CD14-positive monocyte (primary cell): ENCODE results near the gene DIAPH2. TPM values are rescaled to one million over a fixed set of nuclear protein-coding genes. Genes with fewer than 3 reads are reported as not detected.
"Not testable (repeated sequence)": the region's sequence is repeated elsewhere in the genome, so short reads cannot be mapped to it uniquely, and the experiment has no call there.

Source experiments
- DNase-seq, 3 donors: peaks; one replicate each; pipeline ENCODE4 v3.0.0-alpha.2; 2011 to 2022
- H2AFZ ChIP-seq: 2 replicates; pipeline ENCODE4 v1.6.0; 2012; ENCODE audit warnings: mild to moderate bottlenecking, low read depth, low read length, inconsistent platforms; ENCODE audit not compliant: insufficient read depth, poor library complexity, severe bottlenecking
- H3K27ac ChIP-seq, 2 donors: 1 replicate in 1 of 2; 2 replicates in 1 of 2; pipeline ENCODE4 v1.5.1; 2012 to 2013; ENCODE audit warnings: low read length in 2 of 2, control low read depth in 1 of 2, inconsistent platforms in 1 of 2, low read depth in 1 of 2, mild to moderate bottlenecking in 1 of 2
- H3K27me3 ChIP-seq, 2 donors: one replicate each; pipeline versions ENCODE4 v1.6.0 to v1.6.1; 2011 to 2013; ENCODE audit warnings: low read length in 2 of 2; ENCODE audit not compliant: control insufficient read depth in 2 of 2, insufficient read depth in 2 of 2
- H3K36me3 ChIP-seq, 2 donors: replicated peaks in 1 of 2; 1 replicate in 1 of 2; 2 replicates in 1 of 2; pipeline versions ENCODE4 v1.5.1 to v1.6.1; 2012 to 2013; ENCODE audit warnings: low read length in 2 of 2, control low read depth in 1 of 2, inconsistent platforms in 1 of 2, mild to moderate bottlenecking in 1 of 2; ENCODE audit not compliant: insufficient read depth in 2 of 2, control insufficient read depth in 1 of 2
- H3K4me1 ChIP-seq, 2 donors: 1 replicate in 1 of 2; 2 replicates in 1 of 2; pipeline versions ENCODE4 v1.5.1 to v1.6.1; 2012 to 2013; ENCODE audit warnings: low read length in 2 of 2, control low read depth in 1 of 2, inconsistent platforms in 1 of 2, mild to moderate bottlenecking in 1 of 2, moderate library complexity in 1 of 2; ENCODE audit not compliant: insufficient read depth in 2 of 2, control insufficient read depth in 1 of 2
- H3K4me2 ChIP-seq: replicated peaks from 2 replicates; pipeline ENCODE3; 2012; ENCODE audit warnings: low read length, moderate library complexity, mild to moderate bottlenecking; ENCODE audit not compliant: poor library complexity, severe bottlenecking; ENCODE audit errors: extremely low read depth
- H3K4me3 ChIP-seq, 3 experiments: fragments of 200-600 bp in 1 of 3; sonication (generic) in 1 of 3; replicated peaks in 1 of 3; 1 replicate in 2 of 3; 2 replicates in 1 of 3; pipeline ENCODE4 v1.5.1; 2011 to 2013; ENCODE audit warnings: low read length in 3 of 3, mild to moderate bottlenecking in 3 of 3, control low read depth in 2 of 3, low read depth in 2 of 3, inconsistent platforms in 1 of 3, moderate library complexity in 1 of 3
- H3K79me2 ChIP-seq: 2 replicates; pipeline ENCODE4 v1.6.0; 2012; ENCODE audit warnings: mild to moderate bottlenecking, control low read depth, inconsistent platforms, low read length, moderate library complexity; ENCODE audit not compliant: insufficient read depth
- H3K9ac ChIP-seq: 2 replicates; pipeline ENCODE4 v1.6.0; 2017; ENCODE audit warnings: low read length, mild to moderate bottlenecking; ENCODE audit not compliant: insufficient read depth, poor library complexity, severe bottlenecking
- H3K9me3 ChIP-seq, 2 donors: replicated peaks in 1 of 2; 1 replicate in 1 of 2; 2 replicates in 1 of 2; pipeline versions ENCODE4 v1.5.1 to v1.6.1; 2012 to 2013; ENCODE audit warnings: low read length in 2 of 2, control low read depth in 1 of 2; ENCODE audit not compliant: control insufficient read depth in 1 of 2, insufficient read depth in 1 of 2
- H4K20me1 ChIP-seq: 2 replicates; pipeline ENCODE4 v1.6.0; 2012; ENCODE audit warnings: mild to moderate bottlenecking, low read length, control low read depth, moderate library complexity; ENCODE audit not compliant: insufficient read depth
- H3K27ac Mint-ChIP-seq, 7 donors: one replicate each; pipeline ENCODE4 v1.8.0; 2020; ENCODE audit warnings: mild to moderate bottlenecking in 7 of 7, mixed read lengths in 7 of 7, moderate library complexity in 6 of 7, inconsistent platforms in 2 of 7
- H3K27me3 Mint-ChIP-seq, 3 donors: one replicate each; pipeline ENCODE4 v1.8.0; 2021 to 2022; ENCODE audit warnings: low read depth in 3 of 3, mild to moderate bottlenecking in 3 of 3, mixed read lengths in 3 of 3, moderate library complexity in 3 of 3, inconsistent platforms in 1 of 3
- H3K36me3 Mint-ChIP-seq, 2 donors: one replicate each; pipeline ENCODE4 v1.8.0; 2020; ENCODE audit warnings: mixed read lengths in 2 of 2, inconsistent platforms in 1 of 2, mild to moderate bottlenecking in 1 of 2
- H3K4me1 Mint-ChIP-seq: one replicate; pipeline ENCODE4 v1.8.0; 2020; ENCODE audit warnings: mild to moderate bottlenecking, mixed read lengths
- H3K4me3 Mint-ChIP-seq, 2 donors: one replicate each; pipeline ENCODE4 v1.8.0; 2020; ENCODE audit warnings: mild to moderate bottlenecking in 2 of 2, mixed read lengths in 2 of 2, moderate library complexity in 1 of 2
- H3K9me3 Mint-ChIP-seq, 7 donors: one replicate each; pipeline ENCODE4 v1.8.0; 2020 to 2022; ENCODE audit warnings: mixed read lengths in 7 of 7, mild to moderate bottlenecking in 6 of 7, moderate library complexity in 6 of 7, inconsistent platforms in 2 of 7
- WGBS: methylation state at CpG from one replicate; pipeline ENCODE4 v1.1.5; 2013; ENCODE audit warnings: missing lambda C conversion rate; ENCODE audit not compliant: insufficient coverage; 5-methylcytosine and 5-hydroxymethylcytosine counted together
- intact Hi-C, 2 donors: fragments of 100-400 bp; cut with micrococcal nuclease; formaldehyde crosslinking; loops; one replicate each; pipeline versions ENCODE4 v1.15.0 to v1.15.1; 2023
- polyA plus RNA-seq, 3 donors: library from polyadenylated mRNA; depleted of rRNA in 1 of 3; unstranded in 2 of 3; stranded (reverse) in 1 of 3; fragments of 300-500 nt in 2 of 3; fragments of >200 nt in 1 of 3; fragmentation: Illumina TruSeq in 2 of 3; gene quantifications; 1 replicate in 2 of 3; 2 replicates in 1 of 3; pipeline ENCODE4 v1.2.3, GENCODE V29; 2012 to 2021
- TF ChIP-seq, protein P1 (sequence below): fragments of 200-600 bp; IDR thresholded peaks from one replicate; pipeline ENCODE4 v1.8.0; 2022; ENCODE audit warnings: antibody characterized with exemption, mild to moderate bottlenecking

DIAPH2 gene
- polyA plus RNA-seq, 3 donors: 9.5 to 20.5 (median 11.4) TPM

DNA sequence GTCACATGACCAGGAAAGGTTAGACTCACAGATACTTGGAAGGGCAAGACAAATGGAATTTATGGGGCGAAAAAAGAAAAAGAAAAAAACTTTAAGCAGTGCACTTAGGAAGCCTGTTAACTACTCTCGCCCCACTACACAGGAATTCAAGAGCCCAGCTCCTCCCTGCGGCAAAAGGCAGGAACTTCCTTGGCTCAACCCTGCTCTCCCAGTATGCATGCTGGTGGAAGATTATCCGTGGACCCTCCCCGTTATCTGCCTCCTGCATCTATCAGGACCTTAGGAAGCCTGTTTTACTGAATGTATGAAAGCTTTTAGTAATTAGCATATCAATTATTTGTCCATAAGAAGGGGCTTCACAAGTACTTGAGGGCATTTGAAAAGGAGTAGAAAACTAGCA, 158.9 kb downstream of the DIAPH2 start:
- Histone ChIP-seq H3K27me3 (no peaks in the 10 kb centered on the region), H4K20me1 (peaks cover 19% of the 10 kb centered on the region), H3K9ac (no peak overlapping the region), H3K27ac (no peak overlapping the region), H3K4me1 (no peaks in the 10 kb centered on the region), H3K4me3 (no peak overlapping the region), H3K36me3 (no peaks in the 10 kb centered on the region), H3K79me2 (peaks cover 4% of the 10 kb centered on the region), H3K4me2 (no peak overlapping the region), H3K9me3 (no peaks in the 10 kb centered on the region), H2AFZ (no peak overlapping the region)
- Mint-ChIP-seq H3K9me3 (peaks cover 0 to 2% (median 0%) of the 10 kb centered on the region in 7 donors), H3K27me3 (peaks cover 0 to 18% (median 0%) of the 10 kb centered on the region in 3 donors), H3K4me1 (no peaks in the 10 kb centered on the region), H3K36me3 (no peaks in the 10 kb centered on the region), H3K4me3 (no peak overlapping the region), H3K27ac (no peak overlapping the region)
- 100% methylated on average over 1 of the region's 5 CpGs for WGBS
- TF ChIP-seq, protein P1, sequence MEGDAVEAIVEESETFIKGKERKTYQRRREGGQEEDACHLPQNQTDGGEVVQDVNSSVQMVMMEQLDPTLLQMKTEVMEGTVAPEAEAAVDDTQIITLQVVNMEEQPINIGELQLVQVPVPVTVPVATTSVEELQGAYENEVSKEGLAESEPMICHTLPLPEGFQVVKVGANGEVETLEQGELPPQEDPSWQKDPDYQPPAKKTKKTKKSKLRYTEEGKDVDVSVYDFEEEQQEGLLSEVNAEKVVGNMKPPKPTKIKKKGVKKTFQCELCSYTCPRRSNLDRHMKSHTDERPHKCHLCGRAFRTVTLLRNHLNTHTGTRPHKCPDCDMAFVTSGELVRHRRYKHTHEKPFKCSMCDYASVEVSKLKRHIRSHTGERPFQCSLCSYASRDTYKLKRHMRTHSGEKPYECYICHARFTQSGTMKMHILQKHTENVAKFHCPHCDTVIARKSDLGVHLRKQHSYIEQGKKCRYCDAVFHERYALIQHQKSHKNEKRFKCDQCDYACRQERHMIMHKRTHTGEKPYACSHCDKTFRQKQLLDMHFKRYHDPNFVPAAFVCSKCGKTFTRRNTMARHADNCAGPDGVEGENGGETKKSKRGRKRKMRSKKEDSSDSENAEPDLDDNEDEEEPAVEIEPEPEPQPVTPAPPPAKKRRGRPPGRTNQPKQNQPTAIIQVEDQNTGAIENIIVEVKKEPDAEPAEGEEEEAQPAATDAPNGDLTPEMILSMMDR: no peak
- no peak for DNase-seq
- intact Hi-C loops: no loop called here

GRCh38 chrX:96846841-96847240, 162.2 kb downstream of the DIAPH2 start:
- TF ChIP-seq, protein P1: no peak
- Histone ChIP-seq H3K27me3 (no peaks in the 10 kb centered on the region), H3K9ac (no peak overlapping the region), H3K9me3 (no peaks in the 10 kb centered on the region), H3K79me2 (peaks cover 4% of the 10 kb centered on the region), H3K4me1 (no peaks in the 10 kb centered on the region), H4K20me1 (peaks cover 32% of the 10 kb centered on the region), H3K36me3 (no peaks in the 10 kb centered on the region), H2AFZ (no peak overlapping the region), H3K4me3 (no peak overlapping the region), H3K27ac (no peak overlapping the region), H3K4me2 (no peak overlapping the region)
- H3K4me3 Mint-ChIP-seq: no peak overlapping the region
- peaks cover 0 to 10% (median 0%) of the 10 kb centered on the region in 3 donors for H3K27me3 Mint-ChIP-seq
- no peaks in the 10 kb centered on the region for H3K36me3 Mint-ChIP-seq
- H3K27ac Mint-ChIP-seq: no peak overlapping the region
- intact Hi-C loops: loop anchor here in 1 of 2 donors (5.0 kb wide), 1 partner anchor 55 kb away; no protein-coding TSS in a partner anchor
- no peak for DNase-seq
- WGBS: no CpG with 5 or more reads among the region's 1 CpG
- no peaks in the 10 kb centered on the region for H3K4me1 Mint-ChIP-seq
- H3K9me3 Mint-ChIP-seq: no peaks in the 10 kb centered on the region

- Histone ChIP-seq H3K79me2 (peaks cover 10% of the 10 kb centered on the region), H4K20me1 (peaks cover 21% of the 10 kb centered on the region)
- H3K27me3 ChIP-seq, H3K27ac Mint-ChIP-seq, H3K4me3 ChIP-seq, intact Hi-C loops, H3K27ac ChIP-seq, H3K4me3 Mint-ChIP-seq, H3K9ac ChIP-seq, H3K27me3 Mint-ChIP-seq, H3K36me3 ChIP-seq, H3K9me3 ChIP-seq, DNase-seq, H3K4me1 ChIP-seq, H2AFZ ChIP-seq, H3K36me3 Mint-ChIP-seq, H3K4me2 ChIP-seq, H3K9me3 Mint-ChIP-seq: not testable (repeated sequence)
- H3K4me1 Mint-ChIP-seq: peaks cover 20% of the 10 kb centered on the region
- WGBS: no CpG with 5 or more reads among the region's 4 CpGs
Observed at GRCh38 chrX:96859422-96859821, 174.8 kb downstream of the DIAPH2 start.
